Activated gamma-delta T cell (primary cell): ENCODE measurements around the gene IL10RB.

Experiments
- DNase-seq: peaks from one replicate; lab custom pipeline; 2025; lab: John Stamatoyannopoulos, UW

The IL10RB gene

GRCh38 chr21:33266789-33267135 lies 595 bp downstream of the IL10RB start:
- DNase-seq = no peak

DNA sequence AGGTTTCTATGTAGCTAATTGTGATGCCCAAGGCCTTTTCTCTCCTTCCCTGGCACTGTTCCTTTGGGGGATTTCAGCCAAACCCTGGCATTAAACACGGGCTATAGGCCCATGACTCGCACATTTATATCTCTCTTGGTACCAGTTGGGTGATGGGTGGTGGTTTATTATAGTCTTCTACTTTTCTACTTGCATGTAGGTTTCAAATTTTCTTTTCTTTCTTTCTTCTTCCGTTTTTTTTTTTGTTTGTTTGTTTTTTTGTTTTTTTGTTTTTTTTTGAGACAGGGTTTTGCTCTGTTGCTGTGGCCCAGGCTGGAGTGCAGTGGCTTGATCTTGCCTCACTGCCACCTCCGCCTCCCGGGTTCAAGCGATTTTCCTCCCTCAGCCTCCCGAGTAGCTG lies 1.1 kb downstream of the IL10RB start:
- no peak for DNase-seq

- DNase-seq = no peak
Observed at GRCh38 chr21:33268393-33268736, 2.2 kb downstream of the IL10RB start.

- DNase-seq = no peak
Observed at GRCh38 chr21:33268737-33269441, 2.7 kb downstream of the IL10RB start.

GRCh38 chr21:33270986-33271385 lies 4.8 kb downstream of the IL10RB start:
- no peak for DNase-seq

GRCh38 chr21:33273044-33273443 lies 6.9 kb downstream of the IL10RB start:
- DNase-seq = no peak

DNA sequence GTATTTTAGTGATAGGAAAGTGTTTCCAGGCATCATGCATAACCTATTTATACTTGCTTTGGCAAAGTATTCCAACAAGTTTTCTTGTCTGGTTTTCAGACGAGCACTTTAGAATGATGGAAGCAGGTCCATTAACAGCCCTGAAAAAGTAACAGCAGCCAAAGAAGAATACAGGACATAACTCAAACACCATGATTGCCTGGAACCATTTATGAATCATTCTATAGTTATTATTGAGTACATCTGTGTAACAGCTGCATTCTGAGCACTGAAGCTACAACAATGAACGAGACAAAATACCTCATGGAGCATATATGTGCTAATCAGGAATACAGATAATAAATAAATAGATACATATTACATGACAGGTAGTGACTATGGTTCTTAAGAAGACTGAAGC lies 12.6 kb downstream of the IL10RB start:
- no peak for DNase-seq

GRCh38 chr21:33279330-33279820 lies 13.2 kb downstream of the IL10RB start:
- DNase-seq = no peak

GRCh38 chr21:33281096-33281652 lies 15.0 kb downstream of the IL10RB start:
- no peak for DNase-seq

- DNase-seq = no peak
Observed at GRCh38 chr21:33283203-33283602, 17.0 kb downstream of the IL10RB start.

DNA sequence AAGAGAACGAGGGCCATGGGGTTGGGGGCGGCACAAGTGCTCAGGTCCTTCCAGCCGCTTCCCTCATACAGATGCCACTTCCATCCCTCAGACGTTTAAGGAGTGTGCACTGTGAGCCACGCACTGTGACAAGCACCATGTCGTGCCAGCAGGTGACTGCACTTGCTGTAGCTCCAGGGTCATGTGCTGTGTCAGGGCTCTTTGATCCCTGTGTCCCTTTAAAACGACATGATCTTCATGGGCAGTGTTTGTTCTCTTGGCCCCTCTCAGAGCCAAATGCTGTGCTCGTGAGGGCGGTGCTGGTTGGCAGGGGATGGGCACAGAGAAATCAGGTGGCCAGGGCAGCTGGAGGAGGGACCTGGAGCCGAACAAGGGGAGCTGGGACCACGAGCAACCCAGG lies 19.9 kb downstream of the IL10RB start:
- DNase-seq = no peak

- no peak for DNase-seq
Observed at GRCh38 chr21:33286600-33287456, 20.7 kb downstream of the IL10RB start.

- no peak for DNase-seq
Observed at GRCh38 chr21:33289199-33289819, 23.1 kb downstream of the IL10RB start.

GRCh38 chr21:33290441-33290840 lies 24.3 kb downstream of the IL10RB start:
- DNase-seq = no peak

- no peak for DNase-seq
Observed at GRCh38 chr21:33291686-33292085, 25.5 kb downstream of the IL10RB start.

- no peak for DNase-seq
Observed at GRCh38 chr21:33292724-33293123, 26.6 kb downstream of the IL10RB start.

DNA sequence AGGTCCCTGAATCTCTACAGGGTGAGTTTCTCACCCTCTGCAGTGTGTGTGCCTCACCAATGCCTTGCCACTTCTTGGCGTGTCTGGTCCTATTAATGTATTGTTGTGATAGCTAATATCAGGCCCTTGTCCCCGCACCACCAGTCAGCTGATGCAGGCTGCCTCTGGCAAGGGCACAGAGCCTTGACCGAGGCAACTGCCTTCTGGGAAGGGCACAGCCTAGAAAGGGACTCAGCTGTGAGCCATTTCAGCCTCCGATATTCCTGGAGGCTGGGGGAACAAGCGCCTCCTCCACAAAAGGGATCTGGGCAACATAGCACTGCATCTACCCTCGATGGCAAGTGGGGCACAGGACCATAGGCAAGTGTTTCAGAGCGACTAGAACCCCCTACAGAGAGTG lies 27.0 kb downstream of the IL10RB start:
- DNase-seq = no peak

- no peak for DNase-seq
Observed at GRCh38 chr21:33293811-33294216, 27.6 kb downstream of the IL10RB start.

DNA sequence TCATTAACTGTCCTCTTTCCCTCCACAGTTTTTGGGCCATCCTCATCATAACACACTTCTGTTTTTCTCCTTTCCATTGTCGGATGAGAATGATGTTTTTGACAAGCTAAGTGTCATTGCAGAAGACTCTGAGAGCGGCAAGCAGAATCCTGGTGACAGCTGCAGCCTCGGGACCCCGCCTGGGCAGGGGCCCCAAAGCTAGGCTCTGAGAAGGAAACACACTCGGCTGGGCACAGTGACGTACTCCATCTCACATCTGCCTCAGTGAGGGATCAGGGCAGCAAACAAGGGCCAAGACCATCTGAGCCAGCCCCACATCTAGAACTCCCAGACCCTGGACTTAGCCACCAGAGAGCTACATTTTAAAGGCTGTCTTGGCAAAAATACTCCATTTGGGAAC lies 30.0 kb downstream of the IL10RB start:
- DNase-seq = no peak

- DNase-seq = no peak
Observed at GRCh38 chr21:33299181-33299752, 33.1 kb downstream of the IL10RB start.

DNA sequence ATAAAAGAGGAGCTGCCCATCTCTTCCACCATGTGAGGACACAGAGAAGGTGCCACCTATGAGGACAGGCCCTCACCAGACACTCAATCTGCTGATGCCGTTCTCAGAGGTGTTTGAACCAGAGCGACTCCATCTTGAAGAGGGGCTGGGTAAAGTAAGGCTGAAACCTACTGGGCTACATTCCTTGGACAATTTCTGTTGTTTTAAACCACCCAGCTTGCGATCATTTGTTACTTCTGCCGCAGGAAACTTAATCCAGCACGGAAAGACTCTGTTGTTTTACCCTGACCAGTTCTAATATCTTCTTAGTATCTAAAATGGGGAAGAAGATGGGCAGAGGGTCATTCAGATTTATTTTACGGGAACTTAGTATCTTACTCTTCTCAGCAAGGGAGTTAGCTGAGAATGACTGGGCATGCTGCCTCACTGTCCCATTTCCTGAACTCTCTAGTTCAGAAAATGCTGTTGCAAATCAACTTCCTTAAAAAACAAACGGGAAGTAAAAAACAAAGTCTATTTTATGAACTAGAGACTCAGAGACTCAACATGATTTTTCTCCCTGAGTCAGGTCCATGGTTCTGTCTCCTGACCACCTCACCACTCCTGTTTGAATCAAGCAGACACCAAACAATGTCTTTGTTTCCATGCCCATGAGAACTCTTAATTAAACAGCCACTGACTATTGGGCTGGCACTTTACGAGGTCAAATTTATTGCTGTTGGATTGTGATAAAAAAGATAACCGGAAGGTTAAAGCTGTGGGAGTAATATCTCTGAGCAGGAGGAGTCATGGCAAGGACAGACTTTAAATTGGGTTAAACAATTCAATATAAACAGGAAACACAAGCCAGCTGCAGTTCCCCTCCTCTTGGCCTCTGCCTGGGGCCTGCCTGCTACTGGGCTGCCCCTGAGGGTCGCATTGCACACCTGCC lies 34.8 kb downstream of the IL10RB start:
- DNase-seq = no peak
